Measurements from ENCODE around the gene SEPTIN5. TPM values are rescaled to one million over a fixed set of nuclear protein-coding genes. Genes with fewer than 3 reads are reported as not detected.

The SEPTIN5 gene
- total RNA-seq, 2 experiments from 2014 or later, result not detected

- Histone ChIP-seq H4K20me1 (ENCODE audit: insufficient read depth, low read length) (no peaks in the 10 kb centered on the region), H3K4me2 (ENCODE audit: low read length) (no peak overlapping the region), H3K27ac (ENCODE audit: low read depth, low read length, poor library complexity, severe bottlenecking) (no peak overlapping the region), H3K9me3 (ENCODE audit: low read length) (no peaks in the 10 kb centered on the region), H3K4me1 (ENCODE audit: insufficient read depth, low read length, poor library complexity, severe bottlenecking) (no peaks in the 10 kb centered on the region), H2AFZ (ENCODE audit: low read length) (no peak overlapping the region), H3K79me2 (ENCODE audit: insufficient read depth, low read depth, low read length) (no peaks in the 10 kb centered on the region), H3K9me2 (ENCODE audit: insufficient read depth, low read length) (no peaks in the 10 kb centered on the region), H3K4me3 (ENCODE audit: low read depth, low read length, poor library complexity, severe bottlenecking) (no peak overlapping the region), H3K36me3 (ENCODE audit: insufficient read depth, low read length) (no peaks in the 10 kb centered on the region)
- intact Hi-C loops (cut with micrococcal nuclease; ENCODE audit: unreplicated experiment), result no loop called here
- ChIA-PET POLR2A (interaction anchor here (0.7 kb wide), 1 partner anchor 21 kb away, joined by 3 read pairs; no protein-coding TSS in a partner anchor), CTCF (ENCODE audit: unreplicated experiment) (no interaction called here)
- TF ChIP-seq CTCF (conservative IDR thresholded peaks at IDR 0.05; ENCODE audit: low read length), result no peak
- no peak for TF ChIP-seq EZH2phosphoT487 (IDR thresholded peaks at IDR 0.05; ENCODE audit: borderline replicate concordance, low read depth, low read length)
- DNase-seq (ENCODE audit: low spot score), result no peak
- BruUV-seq (replicated peaks), result no TSS peak
Measured at GRCh38 chr22:19665784-19666672, 48.3 kb upstream of the SEPTIN5 start.

GRCh38 chr22:19666673-19667593 lies 47.4 kb upstream of the SEPTIN5 start:
- Histone ChIP-seq H3K9me2 (ENCODE audit: insufficient read depth, low read length) (no peaks in the 10 kb centered on the region), H2AFZ (ENCODE audit: low read length) (no peak overlapping the region), H3K27ac (ENCODE audit: low read depth, low read length, poor library complexity, severe bottlenecking) (no peak overlapping the region), H3K4me2 (ENCODE audit: low read length) (no peak overlapping the region), H3K79me2 (ENCODE audit: insufficient read depth, low read depth, low read length) (no peaks in the 10 kb centered on the region), H3K4me3 (ENCODE audit: low read depth, low read length, poor library complexity, severe bottlenecking) (no peak overlapping the region), H4K20me1 (ENCODE audit: insufficient read depth, low read length) (no peaks in the 10 kb centered on the region), H3K4me1 (ENCODE audit: insufficient read depth, low read length, poor library complexity, severe bottlenecking) (no peaks in the 10 kb centered on the region), H3K36me3 (ENCODE audit: insufficient read depth, low read length) (no peaks in the 10 kb centered on the region), H3K9me3 (ENCODE audit: low read length) (no peaks in the 10 kb centered on the region)
- TF ChIP-seq EZH2phosphoT487 (IDR thresholded peaks at IDR 0.05; ENCODE audit: borderline replicate concordance, low read depth, low read length) (no peak), CTCF (conservative IDR thresholded peaks at IDR 0.05; ENCODE audit: low read length) (no peak)
- DNase-seq (ENCODE audit: low spot score), result no peak
- intact Hi-C loops (cut with micrococcal nuclease; ENCODE audit: unreplicated experiment), result no loop called here
- CTCF ChIA-PET (ENCODE audit: unreplicated experiment), result no interaction called here
- no TSS peak for BruUV-seq (replicated peaks)
- POLR2A ChIA-PET, result no interaction called here
